Endothelial cell of umbilical vein (primary cell): ENCODE results near the gene LTBP1.

Experiments
- CTCF ChIP-seq, 2 donors: IDR thresholded peaks; 1 replicate in 1 of 2; 2 replicates in 1 of 2; pipeline ENCODE4 v1.5.1; 2011; ENCODE audit warnings: low read length in 2 of 2, mild to moderate bottlenecking in 2 of 2, moderate library complexity in 2 of 2, control low read depth in 1 of 2, inconsistent platforms in 1 of 2, low read depth in 1 of 2; ENCODE audit not compliant: insufficient read depth in 1 of 2; ENCODE audit errors: extremely low read depth in 1 of 2
- EZH2 ChIP-seq: IDR thresholded peaks from 2 replicates; pipeline ENCODE4 v1.6.1; 2012; ENCODE audit warnings: borderline replicate concordance, low read depth, mild to moderate bottlenecking, moderate library complexity, low read length, inconsistent platforms; ENCODE audit not compliant: severe bottlenecking
- FOS ChIP-seq: IDR thresholded peaks from 2 replicates; pipeline ENCODE4 v1.6.1; 2011; ENCODE audit warnings: mild to moderate bottlenecking, low read length, moderate library complexity, borderline replicate concordance; ENCODE audit not compliant: insufficient read depth
- JUN ChIP-seq: IDR thresholded peaks from 2 replicates; pipeline ENCODE4 v1.6.1; 2011; ENCODE audit warnings: borderline replicate concordance, low read depth; ENCODE audit not compliant: insufficient read length, insufficient read depth
- MAX ChIP-seq: IDR thresholded peaks from 2 replicates; pipeline ENCODE4 v1.6.1; 2011; ENCODE audit not compliant: insufficient read depth, insufficient read length
- MYC ChIP-seq: IDR thresholded peaks from one replicate; pipeline ENCODE4 v1.6.1; 2011; ENCODE audit warnings: mild to moderate bottlenecking, low read depth, low read length
- POLR2A ChIP-seq: IDR thresholded peaks from 2 replicates; pipeline ENCODE4 v1.6.1; 2012; ENCODE audit warnings: low read depth, mild to moderate bottlenecking, control low read depth, low read length
- POLR2AphosphoS5 ChIP-seq: IDR thresholded peaks from 2 replicates; pipeline ENCODE4 v1.6.1; 2012; ENCODE audit warnings: low read depth, mild to moderate bottlenecking, control low read depth, low read length, moderate library complexity; ENCODE audit not compliant: insufficient read depth

DNA sequence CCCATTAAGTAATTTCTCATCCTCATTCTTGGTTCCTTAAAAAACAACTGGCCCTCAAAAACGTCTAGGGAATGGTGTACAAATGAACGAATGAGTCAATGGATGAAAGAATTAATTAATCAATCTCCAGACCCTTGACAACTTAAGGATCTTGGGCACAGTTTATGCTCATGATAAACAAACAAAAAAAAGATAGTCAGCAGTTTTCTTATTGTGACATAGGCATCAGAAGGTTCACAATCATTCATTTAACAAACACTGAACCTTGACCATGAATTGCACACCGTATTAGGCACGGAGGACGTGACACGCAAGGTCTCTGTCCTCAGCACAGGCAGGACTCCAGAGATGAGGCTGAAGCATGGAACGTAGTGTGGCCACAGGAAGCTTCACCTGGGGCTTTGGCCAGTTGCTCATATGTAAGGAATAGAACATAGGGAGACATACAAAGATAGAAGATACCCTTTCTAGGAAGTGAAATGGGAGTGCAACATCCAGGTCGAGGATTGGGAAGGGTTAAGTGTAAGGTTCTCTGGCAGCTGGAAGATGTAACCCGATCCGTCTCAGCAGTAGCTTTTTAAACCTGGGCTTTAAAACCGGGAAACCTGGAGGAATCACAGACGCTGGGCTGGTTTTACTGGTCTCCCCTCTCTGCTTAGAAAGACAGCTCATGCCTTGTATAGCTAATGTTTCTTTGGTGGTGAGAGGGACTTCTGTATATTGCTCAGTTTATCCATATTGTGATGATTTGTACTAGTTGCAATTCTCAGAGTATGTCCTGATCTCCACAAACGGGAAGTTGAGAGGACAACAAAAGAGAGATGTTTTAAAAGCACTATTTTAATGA, 8.9 kb upstream of the LTBP1 start:
- no peak for TF ChIP-seq CTCF (IDR thresholded peaks at IDR 0.05; ENCODE audit: extremely low read depth in 1 of 2, insufficient read depth in 1 of 2, low read depth in 1 of 2, low read length in 2 of 2)
- TF ChIP-seq MYC: no peak
- TF ChIP-seq POLR2AphosphoS5: no peak
- no peak for TF ChIP-seq EZH2
- no peak for TF ChIP-seq POLR2A
- TF ChIP-seq MAX: no peak
- no peak for TF ChIP-seq JUN
- TF ChIP-seq FOS: no peak
